Activated CD8-positive, alpha-beta memory T cell treated with anti-CD3 and anti-CD28 coated beads for 36 hours (primary cell): Measurements from ENCODE around the gene CNMD. TPM values are rescaled to one million over a fixed set of nuclear protein-coding genes. Genes with fewer than 3 reads are reported as not detected.
"Not testable (repeated sequence)": the region's sequence is repeated elsewhere in the genome, so short reads cannot be mapped to it uniquely, and the experiment has no call there.

Experiments
- CTCF ChIA-PET: fragments of 350-600 bp; sonication (Branson Sonifier 250); formaldehyde crosslinking; loops from one replicate; lab custom pipeline; 2021; ENCODE audit warnings: antibody characterized with exemption; lab: Charles Lee
- POLR2A ChIA-PET: fragments of 350-600 bp; sonication (Branson Sonifier 250); formaldehyde crosslinking; loops from one replicate; lab custom pipeline; 2021; ENCODE audit warnings: antibody characterized with exemption; lab: Charles Lee
- total RNA-seq, 2 experiments: library from RNA; stranded (reverse); gene quantifications; one replicate each; pipeline ENCODE4 v1.2.3, GENCODE V29; 2021

The CNMD gene
- total RNA-seq, 2 experiments from 2014 or later, result not detected

DNA sequence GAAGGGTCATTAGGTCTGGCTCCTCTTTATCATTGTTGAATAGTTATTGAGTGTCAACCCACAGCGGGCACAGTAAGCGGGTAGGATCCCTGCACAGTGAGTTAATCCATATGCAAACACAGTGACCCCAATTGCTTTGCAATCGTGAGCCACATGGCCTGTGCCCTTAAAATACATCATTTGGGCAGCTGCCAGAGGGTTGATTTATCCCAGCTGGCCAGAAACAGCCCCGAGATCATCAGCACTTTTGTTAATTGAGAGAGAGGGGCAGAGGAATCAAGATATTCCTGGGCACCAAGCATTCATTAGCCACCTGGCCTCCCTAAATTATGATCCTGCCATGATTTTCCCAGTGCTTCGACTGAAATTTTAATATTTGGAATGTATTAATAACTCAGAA is 9.8 kb upstream of the CNMD start:
- POLR2A ChIA-PET, result no interaction called here
- CTCF ChIA-PET, result no interaction called here

DNA sequence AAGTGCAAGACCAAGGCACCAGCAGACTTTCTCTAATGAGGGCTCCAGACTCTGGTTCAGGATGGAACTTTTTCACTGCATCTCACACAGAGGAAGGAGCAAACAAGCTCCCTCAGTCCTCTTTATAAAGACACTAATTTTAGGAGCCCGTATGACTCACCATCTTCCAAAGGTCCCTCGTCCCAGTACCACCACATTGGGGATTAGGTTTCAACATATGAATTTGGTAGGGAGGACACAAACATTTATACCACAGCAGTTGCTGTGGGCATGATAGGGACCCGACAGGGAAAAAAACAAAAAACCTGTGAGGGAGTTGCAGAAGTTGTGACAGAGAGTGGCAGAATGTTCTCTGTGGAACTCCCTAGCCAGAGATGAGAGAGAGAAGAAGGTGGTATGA is 6.5 kb upstream of the CNMD start:
- ChIA-PET CTCF (no interaction called here), POLR2A (no interaction called here)

DNA sequence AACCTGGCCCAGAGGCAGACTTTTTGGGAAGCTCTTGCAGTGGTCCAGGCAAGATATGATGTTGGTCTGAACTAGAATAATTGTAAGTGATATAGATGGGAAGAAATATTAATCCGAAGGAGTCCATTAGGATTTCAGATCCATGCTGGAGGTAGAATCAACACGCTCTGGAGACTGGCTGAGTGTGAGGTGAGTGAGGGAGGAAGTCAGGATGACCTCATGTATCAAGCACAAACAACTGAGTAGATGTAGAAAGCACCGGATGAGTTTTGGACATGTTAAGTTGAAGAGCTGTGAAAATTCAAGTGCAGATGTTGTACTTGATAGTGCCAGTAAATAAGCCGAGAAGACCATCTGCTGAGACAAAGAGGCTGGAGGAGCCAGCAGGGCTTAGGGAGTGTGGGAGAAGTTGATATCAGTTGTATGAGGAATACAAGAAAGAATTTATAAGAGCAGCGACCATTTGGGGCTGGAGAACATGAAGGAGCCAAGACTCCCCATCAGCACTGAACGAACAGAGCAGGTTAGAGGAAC is 5.3 kb upstream of the CNMD start:
- CTCF ChIA-PET, result no interaction called here
- POLR2A ChIA-PET, result no interaction called here

DNA sequence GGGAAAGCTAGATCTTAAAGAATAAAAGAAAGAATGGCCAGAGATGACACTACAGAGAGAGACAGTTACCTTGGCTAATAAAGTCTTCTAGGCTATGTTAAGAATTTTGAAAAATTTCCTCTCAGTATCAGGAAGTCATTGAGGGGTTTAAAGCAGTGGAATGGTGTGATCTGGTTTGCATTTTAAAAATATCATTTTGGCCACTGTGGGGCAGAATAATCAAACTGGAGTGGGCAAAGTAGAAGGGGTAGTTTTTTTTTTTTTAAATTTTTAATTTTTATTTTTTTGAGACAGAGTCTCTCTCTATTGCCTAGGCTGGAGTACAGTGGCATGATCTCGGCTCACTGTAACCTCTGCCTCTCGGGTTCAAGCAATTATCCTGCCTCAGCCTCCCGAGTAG is 4.4 kb upstream of the CNMD start:
- ChIA-PET CTCF (no interaction called here), POLR2A (no interaction called here)

DNA sequence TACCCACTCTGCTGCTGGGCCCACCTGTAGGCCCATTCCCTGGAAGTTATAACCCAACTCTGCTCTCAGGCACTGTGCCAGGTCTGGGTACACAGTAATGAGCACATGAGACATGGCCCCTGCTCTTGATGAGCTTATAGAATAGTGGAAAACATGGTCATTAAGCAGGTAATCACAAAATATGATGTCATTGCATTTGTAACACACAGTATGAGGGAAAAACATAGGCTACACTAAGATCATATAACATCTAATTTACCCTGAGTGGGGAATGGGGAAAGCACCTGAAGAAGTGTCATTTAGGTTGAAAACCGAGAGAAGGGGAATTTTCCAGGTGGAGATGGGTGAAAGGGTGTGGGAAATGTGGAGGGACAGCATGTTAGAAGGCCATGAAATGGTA is 3.9 kb upstream of the CNMD start:
- ChIA-PET POLR2A (no interaction called here), CTCF (no interaction called here)

DNA sequence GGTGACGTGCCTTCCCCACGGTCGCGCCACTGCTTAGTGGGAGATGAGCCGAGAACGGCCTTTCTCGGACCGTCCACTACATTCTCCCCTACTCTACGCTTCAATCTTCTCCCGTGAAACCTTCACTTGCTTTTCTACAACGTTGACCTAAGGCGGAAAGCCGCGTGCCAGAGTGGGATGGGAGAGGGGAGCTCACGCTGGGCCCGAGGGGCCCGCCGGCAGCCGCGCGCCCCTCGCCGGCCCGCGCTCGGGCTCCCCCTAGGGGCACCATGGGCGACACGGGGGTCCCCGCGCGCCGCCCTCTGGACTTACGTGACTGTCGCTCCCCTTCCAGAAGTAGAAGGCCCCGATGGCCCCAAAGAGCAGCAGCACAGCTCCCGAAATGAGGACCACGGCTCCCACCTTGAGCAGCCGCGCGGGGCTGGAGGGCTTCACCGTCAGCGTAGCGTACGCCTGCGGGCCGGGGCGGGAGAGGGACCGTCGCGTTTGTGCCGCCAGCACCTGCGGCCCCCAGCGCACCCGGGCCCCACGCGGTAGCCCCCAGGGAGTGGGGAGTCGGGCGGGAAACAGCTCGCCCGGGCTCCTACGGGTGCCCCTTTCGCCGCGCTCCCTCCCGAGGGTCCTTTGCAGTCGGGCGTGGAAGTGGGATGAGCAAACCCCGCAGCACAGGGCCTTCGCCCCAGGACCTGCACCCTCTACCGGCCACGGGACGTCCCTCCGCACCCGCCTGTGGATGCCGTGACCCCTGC is 727 bp downstream of the CNMD start:
- POLR2A ChIA-PET, result no interaction called here
- CTCF ChIA-PET, result no interaction called here

DNA sequence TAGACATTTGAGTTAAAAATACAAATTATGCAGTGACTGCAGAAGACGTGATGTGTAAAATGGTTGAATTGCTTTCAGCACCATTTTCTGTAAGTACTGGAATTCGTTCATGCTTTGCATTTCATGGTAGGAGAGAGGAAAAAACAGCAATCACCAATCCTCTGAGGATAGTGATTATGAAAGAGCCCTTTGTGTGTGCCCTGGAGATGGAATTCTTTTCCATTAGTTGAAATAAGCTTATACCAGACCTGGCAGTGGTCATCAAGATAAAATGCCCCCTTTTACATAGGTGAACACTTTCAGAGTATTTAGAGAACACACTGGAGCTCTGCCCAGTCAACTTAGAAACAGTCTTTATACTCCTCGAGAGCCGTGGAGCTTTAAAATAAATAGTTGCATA is 1.7 kb downstream of the CNMD start:
- ChIA-PET POLR2A (no interaction called here), CTCF (no interaction called here)

DNA sequence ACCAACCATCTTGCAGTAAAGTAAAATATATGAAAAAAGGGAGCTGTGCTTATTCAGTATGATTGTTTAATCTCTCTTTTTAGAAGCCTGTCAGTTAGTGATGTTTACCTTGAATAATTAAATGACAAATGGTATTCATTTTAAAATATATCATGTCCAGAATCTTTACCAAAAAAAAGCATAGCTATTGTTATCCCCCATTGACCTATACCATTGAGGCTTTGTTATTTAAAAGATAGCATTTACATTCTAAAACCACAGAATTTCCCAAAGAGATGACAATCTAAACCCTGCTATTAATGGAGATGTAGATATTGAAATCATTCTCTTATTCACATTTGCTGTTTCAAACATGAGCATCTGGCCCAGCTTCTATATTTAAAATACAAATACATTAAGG is 2.2 kb downstream of the CNMD start:
- CTCF ChIA-PET, result no interaction called here
- POLR2A ChIA-PET, result no interaction called here

DNA sequence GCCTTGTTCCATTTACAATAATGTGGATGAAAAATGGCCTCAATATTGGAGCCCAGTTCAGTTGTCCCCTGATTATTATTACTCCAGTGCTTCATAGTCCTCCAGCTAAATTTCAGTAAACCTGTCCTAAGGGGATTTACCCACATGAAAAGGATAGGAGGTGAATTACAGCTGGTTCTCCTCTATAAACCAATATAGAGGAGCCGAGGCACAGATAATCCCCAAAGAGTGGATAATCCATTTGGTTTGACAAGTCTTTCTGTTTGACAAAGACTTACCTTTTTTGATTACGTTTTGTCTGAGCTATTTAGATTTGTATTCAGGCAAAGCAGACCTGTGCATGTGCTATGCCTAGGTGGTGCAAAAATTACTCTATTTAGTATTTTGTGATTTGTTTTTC is 2.7 kb downstream of the CNMD start:
- CTCF ChIA-PET, result no interaction called here
- POLR2A ChIA-PET, result no interaction called here

DNA sequence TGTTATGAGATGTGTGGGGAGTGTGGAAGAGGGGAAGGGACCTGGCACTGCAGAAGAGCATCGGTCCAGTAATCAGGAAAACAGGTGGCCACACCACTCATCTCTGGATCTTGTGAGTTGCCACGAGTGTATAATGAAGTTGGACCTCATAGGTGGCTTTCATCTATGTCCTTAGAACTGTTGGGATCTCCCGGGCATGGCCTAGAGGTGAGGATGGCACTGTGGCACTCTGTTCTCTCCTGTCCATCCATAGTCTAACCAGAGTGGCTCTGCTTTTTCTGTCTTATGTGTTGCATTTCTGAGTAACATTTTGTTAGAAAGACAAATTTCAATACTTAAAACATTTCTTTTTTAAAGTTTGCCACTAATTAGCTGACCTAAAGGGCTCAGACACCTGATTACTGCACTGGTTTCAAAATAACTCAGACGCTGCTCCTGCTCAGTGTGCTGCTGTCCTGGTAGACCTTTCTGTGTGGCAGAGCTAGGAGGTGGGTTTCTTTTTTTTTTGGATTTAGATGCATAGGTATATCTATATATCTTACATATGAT is 5.5 kb downstream of the CNMD start:
- CTCF ChIA-PET, result no interaction called here
- POLR2A ChIA-PET, result no interaction called here

DNA sequence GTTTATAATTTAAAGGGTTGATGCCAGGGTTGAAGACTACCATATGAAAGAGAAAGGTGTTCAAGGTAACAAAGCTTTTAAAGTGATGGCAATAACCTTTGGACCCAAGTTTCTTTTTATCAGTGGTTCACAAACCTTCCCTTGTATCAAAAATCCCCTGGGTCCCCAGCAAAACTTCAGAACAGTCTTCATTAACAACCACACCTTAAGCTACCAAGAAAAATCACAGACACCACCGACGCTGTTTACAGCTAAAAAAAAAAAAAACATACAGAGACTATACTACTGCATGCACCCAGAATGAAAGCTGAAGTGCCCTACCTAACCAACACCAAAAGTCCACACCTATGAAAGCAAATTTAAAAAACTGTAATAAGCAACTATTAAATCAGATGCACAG is 13.4 kb downstream of the CNMD start:
- ChIA-PET POLR2A (no interaction called here), CTCF (no interaction called here)

DNA sequence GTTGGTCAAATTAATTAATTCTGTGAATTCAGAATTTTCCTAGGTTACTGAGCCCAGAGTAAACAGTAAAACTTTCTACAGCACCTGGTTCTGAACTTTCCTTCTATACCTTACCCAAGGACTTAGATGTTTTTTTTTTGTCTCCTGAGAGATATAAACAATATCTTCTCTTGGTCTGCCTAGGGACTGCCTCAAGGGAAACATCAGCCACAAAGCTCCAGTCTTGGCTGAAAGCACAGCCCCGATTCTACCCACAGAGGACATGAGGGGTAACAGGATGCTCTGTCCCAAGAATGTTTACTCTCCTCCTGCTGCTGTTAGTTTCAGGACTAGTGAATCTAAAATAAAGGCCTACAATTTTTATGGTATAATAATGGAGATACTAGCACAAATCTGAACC is 14.3 kb downstream of the CNMD start:
- CTCF ChIA-PET, result no interaction called here
- POLR2A ChIA-PET, result no interaction called here

DNA sequence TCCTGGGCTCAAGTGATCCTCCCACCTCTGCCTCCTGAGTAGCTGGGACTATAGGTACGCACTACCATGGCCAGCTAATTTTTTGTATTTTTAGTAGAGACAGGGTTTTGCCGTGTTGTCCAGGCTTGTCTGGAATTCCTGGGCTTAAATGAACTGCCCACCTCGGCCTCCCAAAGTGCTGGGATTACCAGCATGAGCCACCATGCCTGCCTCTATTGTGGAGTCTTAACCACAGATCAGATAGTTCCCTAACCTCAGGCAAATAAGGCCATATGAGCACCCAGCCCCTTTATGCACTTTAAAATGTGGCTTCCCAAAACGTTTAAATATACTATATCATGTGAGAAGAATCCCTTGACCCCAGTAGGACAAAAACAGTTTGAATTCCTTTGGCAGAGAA is 16.4 kb downstream of the CNMD start:
- POLR2A ChIA-PET, result no interaction called here
- CTCF ChIA-PET, result no interaction called here

DNA sequence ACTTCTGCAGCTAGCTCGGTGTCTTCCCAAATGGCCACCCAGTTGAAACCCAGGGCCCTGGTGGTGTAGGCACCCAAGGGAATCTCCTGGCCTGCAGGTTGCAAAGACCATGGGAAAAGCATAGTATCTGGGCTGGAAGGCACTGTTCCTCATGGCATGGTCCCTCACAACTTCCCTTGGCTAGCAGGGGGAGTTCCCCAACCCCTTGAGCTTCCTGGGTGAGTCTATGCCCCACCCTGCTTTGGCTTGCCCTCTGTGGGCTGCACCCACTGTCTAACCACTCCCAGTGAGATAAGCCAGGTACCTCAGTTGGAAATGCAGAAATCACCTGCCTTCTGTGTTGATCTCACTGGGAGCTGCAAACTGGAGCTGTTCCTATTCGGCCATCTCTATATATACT is 18.3 kb downstream of the CNMD start:
- CTCF ChIA-PET, POLR2A ChIA-PET: not testable (repeated sequence)

DNA sequence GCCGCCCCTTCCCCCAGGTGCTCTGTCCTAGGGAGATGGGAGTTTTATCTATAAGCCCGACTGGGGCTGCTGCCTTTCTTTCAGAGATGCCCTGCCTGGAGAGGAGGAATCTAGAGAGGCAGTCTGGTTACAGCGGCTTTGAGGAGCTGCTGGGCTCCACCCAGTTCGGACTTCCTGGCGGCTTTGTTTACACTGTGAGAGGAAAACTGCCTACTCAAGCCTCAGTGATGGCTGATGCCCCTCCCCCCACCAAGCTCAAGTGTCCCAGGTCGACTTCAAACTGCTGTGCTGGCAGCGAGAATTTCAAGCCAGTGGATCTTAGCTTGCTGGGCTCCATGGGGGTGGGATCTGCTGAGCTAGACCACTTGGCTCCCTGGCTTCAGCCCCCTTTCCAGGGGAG is 18.7 kb downstream of the CNMD start:
- POLR2A ChIA-PET, CTCF ChIA-PET: not testable (repeated sequence)

DNA sequence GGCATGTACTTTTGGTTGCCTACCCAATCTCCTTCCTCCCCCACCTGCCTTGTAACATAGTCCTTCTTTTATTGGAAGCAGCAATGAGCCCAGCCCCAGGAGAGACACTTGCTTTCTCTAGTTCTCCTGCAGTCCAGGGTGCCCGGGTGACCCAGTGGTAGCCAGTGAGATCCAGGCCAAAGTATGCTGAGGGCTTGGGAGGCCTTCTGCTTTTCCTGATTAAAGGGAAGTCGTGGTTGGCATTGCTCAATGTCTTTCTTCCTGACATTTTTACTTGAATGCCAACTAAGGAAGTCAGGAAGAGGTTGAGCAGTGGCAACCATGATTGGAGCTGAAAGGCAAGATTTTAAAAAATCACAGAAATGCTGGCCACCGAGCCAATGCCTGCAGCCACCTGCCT is 25.7 kb downstream of the CNMD start:
- CTCF ChIA-PET, result no interaction called here

DNA sequence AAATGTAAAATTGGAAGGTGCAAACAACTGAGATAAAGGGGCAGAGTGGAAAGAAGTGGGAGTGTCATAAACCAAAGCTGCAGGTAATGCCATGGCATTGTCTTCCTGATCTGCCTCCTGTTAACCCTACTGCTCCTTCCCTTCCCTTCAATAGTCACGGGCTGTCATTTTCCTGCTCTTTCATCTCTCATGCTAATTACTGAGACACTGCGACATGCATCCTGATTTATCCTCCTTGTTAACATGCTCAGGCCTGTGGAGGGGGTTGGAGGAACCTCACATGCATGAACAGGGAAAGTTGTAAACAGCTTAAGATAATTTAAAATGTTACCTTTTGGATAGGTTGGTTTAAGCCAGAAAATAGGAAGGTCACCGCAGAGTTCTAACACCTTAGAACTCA is 27.2 kb downstream of the CNMD start:
- ChIA-PET POLR2A (no interaction called here), CTCF (no interaction called here)

More for the DNA sequence above, 25.7 kb downstream of the CNMD start:
- POLR2A ChIA-PET, result no interaction called here

DNA sequence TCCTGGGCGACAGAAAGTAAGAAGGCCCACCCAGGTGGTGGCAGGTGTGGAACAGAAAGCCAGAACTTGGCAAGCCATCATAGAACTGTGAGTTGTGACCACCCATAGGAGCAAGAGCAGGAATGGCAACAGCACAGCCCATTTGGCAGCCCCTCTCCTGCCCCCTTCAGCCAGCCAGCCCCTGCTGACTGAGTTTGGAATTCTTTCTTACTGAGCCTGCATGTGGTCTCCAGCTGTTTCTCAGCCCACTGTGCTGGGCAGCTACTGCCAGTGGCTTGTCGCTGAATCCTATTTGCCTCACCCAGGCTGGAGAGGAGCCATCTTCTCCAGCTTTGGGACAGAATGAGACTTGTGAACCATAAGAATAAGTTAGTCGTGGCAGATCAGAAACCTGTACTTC is 28.3 kb downstream of the CNMD start:
- ChIA-PET POLR2A (no interaction called here), CTCF (no interaction called here)

DNA sequence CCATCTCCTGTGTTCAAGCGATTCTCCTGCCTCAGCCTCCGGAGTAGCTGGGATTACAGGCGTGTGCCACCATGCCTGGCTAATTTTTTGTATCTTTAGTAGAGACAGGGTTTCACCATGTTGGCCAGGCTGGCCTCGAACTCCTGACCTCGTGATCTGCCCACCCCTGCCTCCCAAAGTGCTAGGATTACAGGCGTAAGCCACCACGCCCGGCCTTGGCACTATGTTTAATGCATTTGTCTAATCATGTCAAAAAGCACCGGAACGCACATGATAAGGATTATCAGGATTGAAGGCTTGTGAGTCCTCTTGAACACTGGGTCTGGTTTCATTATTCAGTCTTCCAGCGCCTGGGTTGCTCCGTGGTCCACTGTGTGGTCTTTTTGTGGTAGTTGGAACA is 31.4 kb downstream of the CNMD start:
- CTCF ChIA-PET, POLR2A ChIA-PET: not testable (repeated sequence)

DNA sequence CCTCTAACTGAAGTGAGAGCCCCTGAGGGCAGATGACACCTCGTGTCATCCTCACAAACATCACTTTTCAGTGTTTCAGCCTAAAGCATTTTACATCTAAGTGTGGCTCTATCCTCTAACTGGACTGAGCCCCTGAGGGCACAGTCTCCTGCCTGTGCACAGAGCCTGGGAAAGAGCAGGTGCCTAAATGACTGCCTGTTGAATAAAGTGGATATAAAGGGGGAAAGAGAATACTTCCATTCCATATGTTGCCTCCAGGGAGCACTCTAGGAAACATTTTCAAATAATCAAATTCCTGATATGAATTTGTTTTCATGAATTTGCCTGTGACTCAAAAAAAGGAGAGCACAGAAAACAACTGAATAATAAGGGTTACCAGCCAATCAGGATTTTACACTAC is 32.2 kb downstream of the CNMD start:
- ChIA-PET CTCF (no interaction called here), POLR2A (no interaction called here)

DNA sequence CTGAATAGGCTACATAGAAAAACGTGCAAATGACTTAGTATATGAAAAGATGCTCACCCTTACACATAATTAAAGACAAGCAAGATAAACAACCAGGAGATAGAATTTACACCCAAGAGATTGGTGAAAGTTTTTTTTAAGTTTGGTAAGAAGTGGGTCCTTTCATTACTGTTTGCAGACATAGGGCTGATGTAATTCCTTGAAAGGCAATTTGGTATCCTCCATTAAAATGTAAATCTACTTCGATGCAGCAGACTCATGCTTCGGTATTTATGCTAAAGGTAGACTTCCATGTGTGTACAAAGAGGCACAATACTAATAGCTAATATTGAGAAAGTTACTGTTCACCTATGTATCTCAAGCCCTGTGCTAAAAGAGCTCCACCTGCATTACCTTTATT is 33.5 kb downstream of the CNMD start:
- ChIA-PET CTCF (no interaction called here), POLR2A (no interaction called here)

DNA sequence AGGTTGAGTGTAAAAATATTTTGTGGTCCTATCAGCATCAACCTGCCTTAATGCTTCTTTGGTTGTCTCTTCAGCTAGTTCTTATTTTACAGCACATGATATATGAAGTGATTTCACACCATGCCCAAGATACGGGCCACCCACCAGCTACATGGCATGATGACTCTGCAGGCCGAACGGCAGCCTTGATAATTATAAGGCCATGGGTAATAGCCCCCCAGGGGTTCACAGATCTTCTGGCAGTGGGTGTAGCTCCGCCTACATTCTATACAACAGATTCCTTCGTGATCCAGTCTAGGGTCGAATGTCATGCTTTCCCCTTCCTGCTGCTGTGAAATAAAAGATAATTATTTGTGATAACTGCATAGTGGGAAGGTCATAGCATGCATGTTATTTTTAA is 36.1 kb downstream of the CNMD start:
- POLR2A ChIA-PET, result no interaction called here
- CTCF ChIA-PET, result no interaction called here
